Keratinocyte (primary cell): ENCODE data around the gene SCYL3. TPM values are rescaled to one million over a fixed set of nuclear protein-coding genes. Genes with fewer than 3 reads are reported as not detected.

Experiments
- DNase-seq: peaks from one replicate; pipeline ENCODE4 v3.0.0-alpha.2; 2011; ENCODE audit warnings: low read depth, missing footprints, low spot score
- FAIRE-seq: peaks from 2 replicates; lab custom pipeline; 2011; peaks lifted over from hg19 to GRCh38; lab: Jason Lieb, UNC
- H2AFZ ChIP-seq: 2 replicates; pipeline ENCODE4 v1.6.0; 2012; ENCODE audit warnings: low read length, control low read depth, inconsistent platforms; ENCODE audit not compliant: control insufficient read depth
- H3K27ac ChIP-seq: 2 replicates; pipeline ENCODE4 v1.5.1; 2011; ENCODE audit warnings: low read length; ENCODE audit not compliant: control insufficient read depth, insufficient read depth
- H3K27me3 ChIP-seq: 3 replicates; pipeline ENCODE4 v1.6.0; 2011; ENCODE audit warnings: low read length; ENCODE audit not compliant: control insufficient read depth, insufficient read depth; ENCODE audit errors: extremely low read depth
- H3K36me3 ChIP-seq, 2 experiments: 2 replicates in 1 of 2; 3 replicates in 1 of 2; pipeline ENCODE4 v1.5.1; 2011; ENCODE audit warnings: low read length in 2 of 2, mild to moderate bottlenecking in 1 of 2; ENCODE audit not compliant: control insufficient read depth in 2 of 2, insufficient read depth in 2 of 2; ENCODE audit errors: extremely low read depth in 1 of 2
- H3K4me1 ChIP-seq: 3 replicates; pipeline ENCODE4 v1.5.1; 2011; ENCODE audit warnings: low read length; ENCODE audit not compliant: control insufficient read depth, insufficient read depth; ENCODE audit errors: extremely low read depth
- H3K4me2 ChIP-seq: 3 replicates; pipeline ENCODE4 v1.6.0; 2011; ENCODE audit warnings: low read depth, low read length; ENCODE audit not compliant: control insufficient read depth, insufficient read depth; ENCODE audit errors: extremely low read depth
- H3K4me3 ChIP-seq, 3 experiments: fragments of 200-600 bp in 1 of 3; sonication (generic) in 1 of 3; 2 replicates in 2 of 3; 3 replicates in 1 of 3; pipeline ENCODE4 v1.5.1; 2011 to 2016; ENCODE audit warnings: low read length in 3 of 3, mild to moderate bottlenecking in 3 of 3, control low read depth in 2 of 3, inconsistent platforms in 1 of 3, low read depth in 1 of 3, mixed read lengths in 1 of 3, mixed run types in 1 of 3, moderate library complexity in 1 of 3; ENCODE audit not compliant: control insufficient read depth in 2 of 3, insufficient read depth in 2 of 3; ENCODE audit errors: extremely low read depth in 1 of 3
- H3K79me2 ChIP-seq: 2 replicates; pipeline ENCODE4 v1.6.0; 2012; ENCODE audit warnings: low read length; ENCODE audit not compliant: control insufficient read depth, insufficient read depth
- H3K9ac ChIP-seq: 3 replicates; pipeline ENCODE4 v1.6.0; 2011; ENCODE audit warnings: low read length; ENCODE audit not compliant: control insufficient read depth, insufficient read depth; ENCODE audit errors: extremely low read depth
- H3K9me1 ChIP-seq: 3 replicates; pipeline ENCODE4 v1.6.0; 2011; ENCODE audit warnings: low read length; ENCODE audit not compliant: control insufficient read depth, insufficient read depth; ENCODE audit errors: extremely low read depth
- H3K9me3 ChIP-seq: 2 replicates; pipeline ENCODE4 v1.5.1; 2012; ENCODE audit warnings: low read depth, low read length; ENCODE audit not compliant: control insufficient read depth
- H4K20me1 ChIP-seq: 3 replicates; pipeline ENCODE4 v1.6.0; 2011; ENCODE audit warnings: low read length; ENCODE audit not compliant: control insufficient read depth, insufficient read depth; ENCODE audit errors: extremely low read depth
- CTCF ChIP-seq, 3 experiments: IDR thresholded peaks in 1 of 3; conservative IDR thresholded peaks in 1 of 3; optimal IDR thresholded peaks in 1 of 3; 2 replicates in 2 of 3; 3 replicates in 1 of 3; pipeline versions ENCODE3 to v1.5.1; 2011; ENCODE audit warnings: low read length in 3 of 3, mild to moderate bottlenecking in 3 of 3, moderate library complexity in 2 of 3, control low read depth in 1 of 3, inconsistent platforms in 1 of 3; ENCODE audit not compliant: insufficient read depth in 2 of 3; ENCODE audit errors: extremely low read depth in 1 of 3
- EZH2 ChIP-seq: IDR thresholded peaks from one replicate; pipeline ENCODE4 v1.6.1; 2012; ENCODE audit warnings: inconsistent platforms, mild to moderate bottlenecking, low read length, moderate library complexity
- dilution Hi-C: fragments of 300-500 bp; cut with MboI; formaldehyde crosslinking; loops from one replicate; pipeline ENCODE4 v1.7.0; 2020; ENCODE audit warnings: low sequenced_read_pairs; ENCODE audit not compliant: extremely low pct_ligation_motif_present
- polyA plus RNA-seq, 5 experiments: library from polyadenylated mRNA; depleted of rRNA in 3 of 5; stranded (reverse) in 3 of 5; stranded (forward) in 1 of 5; unstranded in 1 of 5; fragments of >200 nt; gene quantifications; 1 replicate in 1 of 5; 2 replicates in 3 of 5; 3 replicates in 1 of 5; pipeline versions ENCODE4 v1.2.1 to v1.2.3, GENCODE V29; 2011 to 2012; ENCODE audit warnings: missing spikeins in 2 of 5, low read depth in 1 of 5, low replicate concordance in 1 of 5

Gene SCYL3
- polyA plus RNA-seq, 1 donor (not counting 4 experiments of a cell fraction or from before 2014, with no cell fraction given), result 8.0 TPM

GRCh38 chr1:169889871-169890270, 3.8 kb downstream of the SCYL3 start:
- dilution Hi-C loops, result no loop called here
- Histone ChIP-seq H3K27ac (no peak overlapping the region), H3K79me2 (peaks cover 36% of the 10 kb centered on the region), H3K9me3 (no peaks in the 10 kb centered on the region), H2AFZ (no peak overlapping the region), H3K9ac (no peak overlapping the region), H3K36me3 (peaks cover 6 to 12% of the 10 kb centered on the region in 2 experiments), H4K20me1 (no peaks in the 10 kb centered on the region), H3K27me3 (no peaks in the 10 kb centered on the region), H3K4me2 (no peak overlapping the region), H3K4me3 (no peak overlapping the region), H3K4me1 (peaks cover 17% of the 10 kb centered on the region), H3K9me1 (no peaks in the 10 kb centered on the region)
- no peak for DNase-seq
- TF ChIP-seq EZH2 (no peak), CTCF (optimal IDR thresholded peaks at IDR 0.05 in 1 of 3, IDR thresholded peaks at IDR 0.05 in 1 of 3, conservative IDR thresholded peaks at IDR 0.05 in 1 of 3; ENCODE audit: extremely low read depth in 1 of 3, insufficient read depth in 2 of 3, low read length in 3 of 3) (no peak)
- no peak for FAIRE-seq

- dilution Hi-C loops, result no loop called here
- Histone ChIP-seq H3K27ac (no peak overlapping the region), H3K9me1 (no peaks in the 10 kb centered on the region), H3K4me1 (peaks cover 13% of the 10 kb centered on the region), H3K9ac (no peak overlapping the region), H3K4me2 (no peak overlapping the region), H3K9me3 (no peaks in the 10 kb centered on the region), H3K36me3 (peaks cover 6 to 12% of the 10 kb centered on the region in 2 experiments), H3K79me2 (peaks cover 23% of the 10 kb centered on the region), H2AFZ (no peak overlapping the region), H3K4me3 (no peak overlapping the region), H4K20me1 (no peaks in the 10 kb centered on the region), H3K27me3 (no peaks in the 10 kb centered on the region)
- TF ChIP-seq CTCF (optimal IDR thresholded peaks at IDR 0.05 in 1 of 3, IDR thresholded peaks at IDR 0.05 in 1 of 3, conservative IDR thresholded peaks at IDR 0.05 in 1 of 3; ENCODE audit: extremely low read depth in 1 of 3, insufficient read depth in 2 of 3, low read length in 3 of 3) (no peak), EZH2 (no peak)
- FAIRE-seq, result no peak
- DNase-seq, result no peak
Observed at GRCh38 chr1:169886931-169887330, 6.8 kb downstream of the SCYL3 start.
